Body of pancreas (tissue), 4 donors: ENCODE results near the gene C1orf198. TPM values are rescaled to one million over a fixed set of nuclear protein-coding genes. Genes with fewer than 3 reads are reported as not detected.

Experiments used
- ATAC-seq: fragments of 150-250 bp; one replicate; pipeline ENCODE4 v1.9.1; 2016
- DNase-seq, 4 donors: peaks; one replicate each; pipeline ENCODE4 v3.0.0-alpha.2; 2019
- H3K27ac ChIP-seq, 4 donors: fragments of 200-600 bp; sonication (generic); 1 replicate in 3 of 4; 2 replicates in 1 of 4; pipeline versions ENCODE4 v1.5.1 to v1.6.1; 2016 to 2019; ENCODE audit warnings: mild to moderate bottlenecking in 1 of 4, mixed read lengths in 1 of 4, moderate library complexity in 1 of 4
- H3K27me3 ChIP-seq, 2 donors: fragments of 200-600 bp; sonication (generic); one replicate each; pipeline ENCODE4 v1.6.0; 2016; ENCODE audit warnings: mild to moderate bottlenecking in 1 of 2
- H3K36me3 ChIP-seq, 2 donors: fragments of 200-600 bp; sonication (generic); replicated peaks in 1 of 2; 2 replicates each; pipeline ENCODE4 v1.5.1; 2016; ENCODE audit warnings: low read depth in 2 of 2; ENCODE audit not compliant: insufficient read depth in 1 of 2
- H3K4me1 ChIP-seq: fragments of 200-600 bp; sonication (generic); one replicate; pipeline ENCODE4 v1.6.0; 2016
- H3K4me3 ChIP-seq, 2 donors: fragments of 200-600 bp; sonication (generic); 1 replicate in 1 of 2; 2 replicates in 1 of 2; pipeline ENCODE4 v1.5.1; 2016 to 2019
- H3K9me3 ChIP-seq, 3 donors: fragments of 200-600 bp; sonication (generic); 1 replicate in 2 of 3; 2 replicates in 1 of 3; pipeline ENCODE4 v1.5.1; 2016
- CTCF ChIP-seq, 7 experiments: fragments of 450-650 bp in 4 of 7; fragments of 200-600 bp in 3 of 7; sonication (generic) in 3 of 7; IDR thresholded peaks; one replicate each; pipeline ENCODE4 v1.5.1; 2016 to 2019; ENCODE audit warnings: antibody characterized with exemption in 7 of 7
- POLR2A ChIP-seq, 3 donors: fragments of 450-650 bp; IDR thresholded peaks; one replicate each; pipeline ENCODE4 v1.6.1; 2016; ENCODE audit warnings: antibody characterized with exemption in 3 of 3, mild to moderate bottlenecking in 2 of 3
- WGBS, 2 donors: methylation state at CpG; one replicate each; pipeline ENCODE4 v1.1.5; 2017; 5-methylcytosine and 5-hydroxymethylcytosine counted together
- intact Hi-C: fragments of 100-400 bp; cut with DNase I; formaldehyde crosslinking; loops from one replicate; pipeline ENCODE4 v1.15.1; 2023
- total RNA-seq, 2 donors: library from RNA; depleted of rRNA; stranded (reverse); fragments of >200 nt; gene quantifications; one replicate each; pipeline ENCODE4 v1.1.0, GENCODE V29; 2016

The C1orf198 gene
- total RNA-seq, 2 donors from 2014 or later, result 29.0 to 66.7 TPM

GRCh38 chr1:230806552-230806951, 61.8 kb downstream of the C1orf198 start:
- TF ChIP-seq POLR2A (IDR thresholded peaks at IDR 0.05), result no peak
- no peak for TF ChIP-seq CTCF (IDR thresholded peaks at IDR 0.05)
- no peak for DNase-seq
- peaks cover 11% of the 10 kb centered on the region for H3K4me1 ChIP-seq
- H3K4me3 ChIP-seq, result no peak overlapping the region
- H3K36me3 ChIP-seq, result no peaks in the 10 kb centered on the region
- H3K27me3 ChIP-seq, result no peaks in the 10 kb centered on the region
- intact Hi-C loops, result no loop called here
- WGBS, 2 donors, result 91 to 96% methylated on average over 2 of the region's 2 CpGs
- no peak for ATAC-seq
- H3K27ac ChIP-seq, result peak overlapping the region; percentile 48 to 82 (median 78)
- no peaks in the 10 kb centered on the region for H3K9me3 ChIP-seq

GRCh38 chr1:230804396-230804795, 63.9 kb downstream of the C1orf198 start:
- Histone ChIP-seq H3K4me3 (no peak overlapping the region), H3K27ac (no peak overlapping the region), H3K36me3 (no peaks in the 10 kb centered on the region), H3K4me1 (peaks cover 11% of the 10 kb centered on the region), H3K27me3 (no peaks in the 10 kb centered on the region), H3K9me3 (no peaks in the 10 kb centered on the region)
- TF ChIP-seq CTCF (IDR thresholded peaks at IDR 0.05) (no peak), POLR2A (IDR thresholded peaks at IDR 0.05) (no peak)
- DNase-seq (no peak), ATAC-seq (no peak)
- intact Hi-C loops, result no loop called here
- 80 to 85% methylated on average over 2 of the region's 2 CpGs for WGBS, 2 donors

GRCh38 chr1:230800891-230801840, 67.2 kb downstream of the C1orf198 start:
- Histone ChIP-seq H3K27ac (no peak overlapping the region), H3K4me3 (no peak overlapping the region), H3K4me1 (no peaks in the 10 kb centered on the region), H3K9me3 (no peaks in the 10 kb centered on the region), H3K36me3 (no peaks in the 10 kb centered on the region), H3K27me3 (no peaks in the 10 kb centered on the region)
- DNase-seq, result no peak
- no peak for TF ChIP-seq POLR2A (IDR thresholded peaks at IDR 0.05)
- no peak for TF ChIP-seq CTCF (IDR thresholded peaks at IDR 0.05)
- no peak for ATAC-seq
- 88 to 90% methylated on average over 9 of the region's 9 CpGs for WGBS, 2 donors
- intact Hi-C loops, result no loop called here

GRCh38 chr1:230798491-230798890, 69.8 kb downstream of the C1orf198 start:
- DNase-seq (no peak), ATAC-seq (no peak)
- Histone ChIP-seq H3K4me3 (no peak overlapping the region), H3K9me3 (no peaks in the 10 kb centered on the region), H3K27ac (no peak overlapping the region), H3K36me3 (no peaks in the 10 kb centered on the region), H3K4me1 (no peaks in the 10 kb centered on the region), H3K27me3 (no peaks in the 10 kb centered on the region)
- whole genome bisulfite sequencing, 2 donors, result 71 to 74% methylated on average over 5 of the region's 5 CpGs
- intact Hi-C loops, result loop anchor here (5.0 kb wide), 2 partner anchors 124 to 414 kb away; no protein-coding TSS in a partner anchor
- no peak for TF ChIP-seq CTCF (IDR thresholded peaks at IDR 0.05)
- no peak for TF ChIP-seq POLR2A (IDR thresholded peaks at IDR 0.05)
